Gastroesophageal sphincter (tissue), 3 donors: ENCODE results near the gene MIPEP.

ENCODE experiments used
- CTCF ChIP-seq, 4 experiments: fragments of 200-600 bp in 2 of 4; fragments of 450-650 bp in 2 of 4; sonication (generic) in 1 of 4; IDR thresholded peaks; one replicate each; pipeline ENCODE4 v1.5.1; 2017 to 2019; ENCODE audit warnings: antibody characterized with exemption in 4 of 4, mild to moderate bottlenecking in 2 of 4, moderate library complexity in 2 of 4
- EP300 ChIP-seq: sonication (generic); formaldehyde crosslinking; IDR thresholded peaks from one replicate; pipeline ENCODE4 v1.6.1; 2017; ENCODE audit warnings: antibody characterized with exemption, mild to moderate bottlenecking
- POLR2A ChIP-seq, 2 donors: fragments of 450-650 bp; IDR thresholded peaks; one replicate each; pipeline ENCODE4 v1.6.1; 2017; ENCODE audit warnings: antibody characterized with exemption in 2 of 2, mild to moderate bottlenecking in 2 of 2, moderate library complexity in 1 of 2
- POLR2AphosphoS5 ChIP-seq: sonication (generic); formaldehyde crosslinking; IDR thresholded peaks from one replicate; pipeline ENCODE4 v1.6.1; 2017; ENCODE audit warnings: antibody characterized with exemption

GRCh38 chr13:23743278-23744076, 145.7 kb downstream of the MIPEP start:
- TF ChIP-seq POLR2AphosphoS5: no peak
- TF ChIP-seq EP300: no peak
- no peak for TF ChIP-seq CTCF (IDR thresholded peaks at IDR 0.05)
- no peak for TF ChIP-seq POLR2A (IDR thresholded peaks at IDR 0.05)
